Fibroblast of gingiva (primary cell): ENCODE measurements around the gene PPP6R2.
"Not testable (repeated sequence)": the region's sequence is repeated elsewhere in the genome, so short reads cannot be mapped to it uniquely, and the experiment has no call there.

Source experiments
- DNase-seq: peaks from one replicate; pipeline ENCODE4 v3.0.0-alpha.2; 2011; ENCODE audit warnings: low read depth

PPP6R2 gene

DNA sequence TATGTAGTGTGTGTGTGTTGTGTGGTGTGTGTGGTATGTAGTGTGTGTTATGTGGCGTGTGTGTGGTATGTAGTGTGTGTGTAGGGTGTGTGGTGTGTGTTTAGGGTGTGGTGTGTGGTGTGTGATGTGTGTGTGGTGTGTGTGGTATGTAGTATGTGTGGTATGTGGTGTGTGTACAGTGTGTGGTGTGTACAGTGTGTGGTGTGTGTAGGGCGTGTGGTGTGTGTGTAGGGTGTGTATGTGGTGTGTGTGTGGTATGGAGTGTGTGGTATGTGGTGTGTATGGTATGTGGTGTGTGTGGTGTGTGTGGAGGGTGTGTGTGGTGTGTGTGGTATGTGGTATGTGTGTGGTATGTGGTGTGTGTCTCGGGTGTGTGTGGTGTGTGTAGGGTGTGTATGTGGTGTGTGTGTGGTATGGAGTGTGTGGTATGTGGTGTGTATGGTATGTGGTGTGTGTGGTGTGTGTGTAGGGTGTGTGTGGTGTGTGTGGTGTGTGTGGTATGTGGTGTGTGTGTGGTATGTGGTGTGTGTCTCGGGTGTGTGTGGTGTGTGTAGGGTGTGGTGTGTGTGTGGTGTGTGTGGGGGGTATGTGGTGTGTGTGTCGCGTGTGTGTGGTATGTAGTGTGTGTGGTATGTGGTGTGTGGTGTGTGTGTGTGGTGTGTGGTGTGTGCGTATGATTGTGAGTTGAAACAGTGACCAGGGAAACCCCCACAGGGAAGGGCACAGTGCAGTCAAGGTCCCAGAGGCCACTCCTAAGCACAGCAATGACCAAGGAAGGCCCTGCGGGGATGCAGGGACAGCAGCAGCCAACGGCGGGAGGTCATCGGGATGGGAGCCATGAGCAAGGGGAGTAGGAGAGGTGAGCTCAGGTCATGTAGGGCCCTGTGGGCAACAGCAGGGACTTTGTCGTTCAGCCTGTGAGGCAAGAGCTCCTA lies 2.9 kb upstream of the PPP6R2 start:
- no peak for DNase-seq

DNA sequence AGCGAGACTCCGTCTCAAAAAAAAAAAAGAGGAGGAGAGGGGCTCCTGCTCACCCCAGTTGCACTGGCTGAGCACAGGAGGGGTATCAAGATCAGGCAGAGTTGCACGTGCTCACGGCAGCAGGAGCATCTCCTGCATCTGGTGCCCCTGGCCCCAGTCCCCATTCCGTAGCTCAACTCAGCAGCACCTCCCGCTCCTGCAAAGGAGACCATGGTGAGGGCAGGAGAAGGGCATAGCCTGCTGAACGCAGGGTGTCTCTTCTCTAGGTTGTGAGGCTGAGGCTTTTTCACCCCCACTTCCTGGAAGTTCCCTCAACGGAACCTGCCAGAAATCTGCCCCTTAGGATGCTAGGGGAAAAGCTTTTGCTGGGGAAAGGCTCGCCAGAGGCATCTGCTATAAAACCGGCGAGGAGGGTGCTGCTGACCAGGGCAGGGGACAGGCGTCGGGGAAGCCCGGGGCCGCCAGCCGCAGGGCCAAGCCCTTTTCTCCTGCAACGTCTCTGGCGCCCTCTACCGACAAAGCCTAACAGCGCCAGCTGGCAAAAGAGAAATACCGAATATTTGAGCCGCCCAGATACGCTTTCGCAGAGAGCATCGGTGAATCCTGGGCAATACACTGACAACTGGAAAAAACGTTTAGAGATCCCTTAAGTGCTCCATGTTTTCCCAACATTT lies 1.0 kb upstream of the PPP6R2 start:
- DNase-seq, result peak; percentile 74

DNA sequence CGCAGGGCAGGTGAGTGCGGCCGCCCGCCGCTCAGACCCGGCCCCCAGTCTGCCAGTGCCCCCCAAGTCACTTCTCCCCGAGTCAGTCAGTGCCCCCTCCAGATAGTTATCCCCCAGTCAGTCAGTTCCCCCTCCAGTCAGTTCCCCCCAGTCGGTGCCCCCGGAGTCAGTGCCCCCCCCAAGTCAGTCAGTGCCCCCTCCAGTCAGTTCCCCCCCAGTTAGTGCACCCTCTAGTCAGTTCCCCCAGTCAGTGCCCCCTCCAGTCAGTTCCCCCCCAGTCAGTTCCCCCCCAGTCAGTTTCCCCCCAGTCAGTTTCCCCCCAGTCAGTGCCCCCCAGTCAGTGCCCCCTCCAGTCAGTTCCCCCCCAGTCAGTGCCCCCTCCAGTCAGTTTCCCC lies 411 bp downstream of the PPP6R2 start:
- no peak for DNase-seq

DNA sequence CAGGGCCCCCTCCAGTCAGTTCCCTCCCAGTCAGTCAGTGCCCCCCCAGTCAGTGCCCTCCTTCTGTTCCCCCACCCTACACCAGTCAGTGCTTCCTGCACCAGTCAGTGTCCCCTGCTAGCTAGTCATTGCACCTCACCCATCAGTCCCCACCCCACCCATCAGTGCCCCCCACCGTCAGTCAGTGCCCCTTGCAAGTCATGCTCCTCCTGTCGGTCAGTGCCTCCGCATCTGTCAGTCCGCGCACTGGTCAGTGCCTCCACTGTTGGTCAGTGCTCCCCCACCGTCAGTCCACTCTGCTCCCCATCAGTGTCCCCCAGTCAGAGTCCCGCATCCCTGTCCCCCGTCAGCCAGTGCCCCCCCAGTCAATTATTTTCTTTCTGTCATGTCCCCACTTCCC lies 3.3 kb downstream of the PPP6R2 start:
- DNase-seq, result no peak

DNA sequence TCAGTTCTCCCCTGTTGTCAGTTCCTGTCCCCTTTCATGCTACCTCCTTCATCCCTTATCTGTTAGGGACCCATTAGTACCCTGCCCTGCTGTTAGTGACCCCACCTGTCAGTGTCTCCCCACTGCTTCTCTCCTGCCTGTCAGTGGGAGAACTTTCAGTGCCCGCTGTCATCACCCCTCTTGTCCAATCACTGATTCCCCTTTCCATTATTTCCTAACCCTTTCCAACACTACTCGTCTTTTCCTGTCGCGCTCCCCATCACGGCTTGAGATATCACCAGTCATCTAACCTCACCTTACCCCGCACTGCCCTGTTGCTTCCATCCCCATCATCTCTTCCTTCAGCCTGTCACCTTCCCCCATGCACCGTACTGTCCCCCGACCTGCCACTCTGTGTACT lies 4.0 kb downstream of the PPP6R2 start:
- no peak for DNase-seq

DNA sequence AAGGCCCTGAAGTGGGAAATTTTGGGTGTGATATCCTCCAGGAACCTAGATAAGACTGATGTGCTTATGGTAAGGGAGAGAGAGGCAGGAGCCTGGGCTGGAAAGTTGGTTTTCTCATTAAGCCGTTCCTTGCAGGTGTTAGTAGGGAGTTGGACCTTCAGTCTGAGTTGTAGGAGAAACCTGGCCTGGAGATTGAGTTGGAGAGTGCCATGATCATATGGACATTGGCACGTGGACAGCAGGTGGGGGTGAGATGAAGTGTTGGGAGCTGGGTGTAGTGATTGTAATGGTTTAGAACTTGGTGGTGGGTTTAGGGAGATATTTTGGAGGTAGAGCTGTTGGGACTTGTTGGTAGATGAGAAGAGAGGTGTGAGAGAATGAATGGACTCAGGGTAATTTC lies 4.9 kb downstream of the PPP6R2 start:
- DNase-seq, result no peak

DNA sequence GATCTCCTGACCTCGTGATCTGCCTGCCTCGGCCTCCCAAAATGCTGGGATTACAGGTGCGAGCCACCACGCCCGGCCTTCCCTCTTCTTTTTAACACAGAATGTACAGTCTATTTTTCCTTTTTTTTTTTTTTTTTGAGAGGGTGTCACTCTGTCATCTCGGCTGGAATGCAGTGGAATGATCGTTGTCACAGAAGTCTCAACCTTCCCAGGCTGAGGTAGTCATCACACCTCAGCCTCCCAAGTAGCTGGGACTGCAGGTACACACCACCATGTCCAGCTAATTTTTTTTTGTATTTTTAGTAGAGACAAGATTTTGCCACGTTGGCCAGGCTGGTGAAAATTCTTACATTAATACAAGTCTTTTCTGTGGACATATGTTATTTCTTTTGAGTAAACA lies 13.1 kb downstream of the PPP6R2 start:
- DNase-seq, result no peak

DNA sequence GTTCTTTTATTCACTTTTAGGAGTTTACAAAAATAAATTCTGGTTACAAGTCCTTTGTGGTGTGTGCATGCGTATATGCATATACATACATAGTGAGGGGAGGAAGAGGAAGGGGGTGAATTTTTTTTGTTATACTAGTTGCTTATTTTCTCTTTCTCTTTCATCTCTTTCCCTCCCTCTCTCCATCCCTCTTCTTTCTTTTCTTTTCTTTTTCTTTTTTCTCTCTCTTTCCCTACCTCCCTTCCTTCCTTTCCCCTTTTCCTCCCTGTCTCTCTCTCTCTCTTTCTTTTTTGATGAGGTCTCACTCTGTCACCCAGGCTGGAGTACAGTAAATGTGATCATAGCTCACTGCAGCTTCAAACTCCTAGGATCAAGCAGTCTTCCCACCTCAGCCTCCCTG lies 14.1 kb downstream of the PPP6R2 start:
- DNase-seq, result no peak

DNA sequence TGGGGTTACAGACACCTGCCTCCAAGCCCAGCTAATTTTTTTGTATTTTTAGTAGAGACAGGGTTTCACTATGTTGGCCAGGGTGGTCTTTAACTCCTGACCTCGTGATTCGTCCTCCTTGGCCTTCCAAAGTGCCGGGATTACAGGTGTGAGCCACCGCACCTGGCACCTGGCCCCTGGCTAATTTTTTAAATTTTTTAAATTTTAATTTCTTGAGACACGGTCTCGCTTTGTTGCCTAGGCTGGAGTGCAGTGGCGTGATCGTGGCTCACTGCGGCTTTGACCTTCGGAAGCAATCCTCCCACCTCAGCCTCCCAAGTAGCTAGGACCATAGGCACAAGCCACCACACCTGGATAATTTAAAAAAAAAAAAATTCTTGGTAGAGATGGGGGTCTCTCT lies 14.6 kb downstream of the PPP6R2 start:
- no peak for DNase-seq

DNA sequence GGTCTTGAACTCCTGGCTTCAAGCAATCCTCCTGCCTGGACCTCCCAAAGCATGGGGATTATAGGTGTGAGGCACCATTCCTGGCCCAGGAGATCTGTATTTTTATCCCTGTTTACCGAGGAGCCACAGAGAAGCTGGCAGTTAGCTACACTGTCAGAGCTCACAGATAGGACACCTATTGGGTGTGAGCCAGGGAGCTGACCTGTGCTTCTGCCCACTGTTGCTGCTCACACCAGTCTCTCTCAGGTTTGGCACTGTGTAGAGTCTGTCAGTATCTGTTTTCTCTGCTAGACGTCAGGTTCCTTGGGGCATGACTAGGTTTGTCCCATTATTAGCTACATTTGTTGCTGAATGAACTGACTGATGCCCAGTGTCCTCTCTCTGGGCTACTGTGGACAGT lies 17.5 kb downstream of the PPP6R2 start:
- no peak for DNase-seq

DNA sequence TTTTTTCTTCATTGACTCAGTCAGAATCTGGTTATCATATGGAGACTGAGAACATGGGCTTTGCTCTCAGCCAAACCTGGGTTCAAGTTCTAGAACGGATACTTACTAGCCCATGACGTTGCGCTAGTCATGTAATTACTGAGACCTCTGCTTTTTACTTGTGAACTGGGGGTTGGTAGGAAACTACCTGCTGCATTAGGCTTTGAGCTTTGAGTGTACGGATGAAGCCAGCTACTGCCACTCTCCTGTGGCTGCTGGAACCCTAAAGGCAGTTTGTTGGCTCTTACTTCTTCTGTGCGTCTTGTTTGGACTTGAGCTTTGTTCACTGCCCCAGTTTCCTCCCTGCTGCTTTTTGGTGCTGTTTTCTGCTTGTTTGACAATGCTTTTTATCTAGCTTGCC lies 18.1 kb downstream of the PPP6R2 start:
- DNase-seq, result no peak

DNA sequence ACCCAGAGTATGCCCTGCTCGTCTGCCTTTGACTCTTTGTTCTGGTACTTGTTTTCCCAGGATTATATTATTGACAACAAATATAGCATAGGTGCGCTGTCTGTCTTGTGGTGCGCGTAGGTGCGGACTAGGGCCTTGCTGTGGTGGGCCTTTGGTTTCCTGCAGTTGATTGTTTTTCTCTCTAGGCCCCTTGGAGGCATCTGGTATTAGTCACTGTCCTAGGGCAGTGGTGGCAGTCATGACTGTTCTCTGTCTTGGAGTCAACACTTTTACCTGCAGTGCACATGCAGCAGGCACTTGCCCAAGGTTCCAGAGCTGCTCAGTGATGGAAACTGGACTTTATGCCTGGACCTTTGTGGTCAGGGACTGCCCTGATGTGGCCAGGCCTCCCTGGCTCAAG lies 18.6 kb downstream of the PPP6R2 start:
- DNase-seq, result no peak

DNA sequence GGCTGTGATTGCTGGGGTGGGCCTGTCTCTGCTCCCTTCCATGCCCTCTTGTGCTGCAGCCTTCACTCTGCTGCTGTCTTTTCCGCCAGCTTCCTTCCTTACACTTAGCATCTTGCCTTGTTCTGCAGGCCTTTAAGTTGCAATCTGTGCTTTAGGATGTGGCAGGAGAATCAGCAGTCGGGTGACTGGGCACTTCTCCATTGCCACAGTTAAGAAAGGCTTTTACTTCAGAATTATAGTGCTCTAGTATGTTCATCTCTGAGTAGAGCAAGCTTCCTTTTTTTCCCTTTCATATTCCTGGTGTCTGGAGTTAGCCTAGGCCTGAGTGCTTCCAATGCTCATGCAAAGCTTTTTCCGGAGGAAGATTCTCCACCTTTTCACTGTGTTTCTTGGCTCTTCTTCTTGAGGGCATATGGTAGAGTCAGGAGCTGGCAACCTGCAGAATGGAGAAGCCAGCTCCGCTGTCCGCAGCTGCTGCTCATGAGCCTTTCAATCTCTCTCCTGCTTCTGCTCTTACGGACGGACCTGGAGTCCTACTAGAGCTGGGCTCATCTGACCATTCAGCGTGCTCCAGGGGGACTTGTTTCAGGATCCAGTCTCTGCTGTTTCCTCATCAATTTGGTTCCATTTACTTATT lies 20.2 kb downstream of the PPP6R2 start:
- no peak for DNase-seq

DNA sequence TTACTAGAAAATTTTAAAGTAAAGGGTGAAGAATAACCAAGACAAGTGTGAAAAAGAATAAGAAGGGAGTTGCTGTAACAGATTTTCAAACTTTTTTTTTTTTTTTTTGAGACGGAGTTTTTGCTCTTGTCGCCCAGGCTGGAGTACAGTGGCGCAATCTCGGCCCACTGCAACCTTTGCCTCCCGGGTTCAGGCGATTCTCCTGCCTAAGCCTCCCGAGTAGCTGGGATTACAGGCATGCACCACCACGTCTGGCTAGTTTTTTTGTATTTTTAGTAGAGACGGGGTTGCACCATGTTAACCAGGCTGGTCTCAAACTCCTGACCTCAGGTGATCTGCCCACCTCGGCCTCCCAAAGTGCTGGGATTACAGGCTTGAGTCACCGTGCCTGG lies 20.7 kb downstream of the PPP6R2 start:
- DNase-seq, result not testable (repeated sequence)

DNA sequence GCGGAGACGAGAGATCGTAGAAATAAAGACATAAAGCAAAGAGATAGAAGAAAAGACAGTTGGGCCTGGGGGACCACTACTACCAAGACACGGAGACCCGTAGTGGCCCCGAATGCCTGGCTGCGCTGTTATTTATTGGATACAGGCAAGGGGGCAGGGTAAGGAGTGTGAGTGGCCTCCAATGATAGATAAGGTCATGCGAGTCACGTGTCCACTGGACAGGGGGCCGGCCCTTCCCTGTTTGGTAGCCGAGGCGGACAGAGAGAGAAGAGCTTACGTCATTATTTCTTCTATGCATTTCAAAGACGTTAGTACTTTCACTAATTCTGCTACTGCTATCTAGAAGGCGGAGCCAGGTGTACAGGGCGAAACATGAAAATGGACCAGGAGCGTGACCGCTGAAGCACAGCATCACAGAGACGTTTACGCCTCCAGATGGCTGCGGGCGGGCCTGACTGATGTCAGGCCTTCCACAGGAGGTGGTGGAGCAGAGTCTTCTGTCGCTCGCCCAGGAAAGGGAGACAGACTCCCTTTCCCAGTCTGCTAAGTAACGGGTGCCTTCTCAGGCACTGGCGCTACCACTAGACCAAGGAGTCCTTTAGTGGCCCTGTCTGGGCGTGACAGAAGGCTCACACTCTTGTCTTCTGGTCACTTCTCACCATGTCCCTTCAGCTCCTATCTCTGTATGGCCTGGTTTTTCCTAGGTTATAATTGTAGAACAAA lies 24.8 kb downstream of the PPP6R2 start:
- DNase-seq, result no peak

DNA sequence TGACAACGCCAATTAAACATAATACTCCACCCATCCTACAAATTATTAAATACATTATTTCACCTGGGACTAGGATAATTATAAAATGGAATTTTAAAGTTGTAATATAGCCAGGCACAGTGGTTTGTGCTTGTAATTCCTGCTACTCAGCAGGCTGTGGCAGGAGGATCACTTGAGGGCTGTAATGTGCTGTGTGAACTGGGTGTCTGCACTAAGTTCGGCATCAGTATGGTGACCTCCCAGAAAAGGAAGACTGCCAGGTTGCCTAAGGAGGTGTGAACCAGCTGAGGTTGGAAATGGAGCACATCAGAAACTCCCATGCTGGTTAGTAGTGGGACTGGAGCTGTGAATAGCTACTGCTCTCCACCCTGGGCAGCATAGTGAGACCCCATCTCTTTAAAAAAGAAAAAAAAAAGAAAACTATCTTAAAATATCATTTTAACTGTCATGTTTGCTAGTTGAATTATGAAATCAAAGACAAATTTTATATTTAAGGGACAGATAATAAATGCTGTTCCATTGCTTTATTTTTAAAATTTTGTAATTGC lies 28.0 kb downstream of the PPP6R2 start:
- DNase-seq, result no peak

DNA sequence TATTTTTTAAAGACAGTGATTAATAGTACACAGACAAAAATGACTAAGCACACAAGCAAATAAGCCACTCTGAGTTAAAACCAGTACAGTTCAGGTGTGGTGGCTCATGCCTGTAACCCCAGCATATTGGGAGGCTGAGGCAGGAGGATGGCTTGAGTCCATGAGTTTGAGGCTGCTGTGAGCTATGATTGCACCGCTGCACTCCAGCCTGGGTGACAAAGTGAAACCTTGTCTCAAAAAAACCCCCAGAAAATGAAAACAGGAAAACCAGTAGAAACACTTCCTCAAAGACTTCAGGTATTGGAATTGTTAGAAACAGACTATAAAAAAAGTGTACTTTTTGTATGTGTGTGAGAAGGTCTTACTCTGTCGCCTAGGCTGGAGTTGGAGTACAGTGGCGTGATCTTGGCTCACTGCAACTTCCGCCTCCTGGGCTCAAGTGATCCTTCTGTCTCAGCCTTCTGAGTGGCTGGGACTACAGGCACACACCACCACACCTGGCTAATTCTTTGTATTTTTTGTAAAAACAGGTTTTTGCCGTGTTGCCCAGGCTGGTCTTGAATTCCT lies 33.0 kb downstream of the PPP6R2 start:
- no peak for DNase-seq

DNA sequence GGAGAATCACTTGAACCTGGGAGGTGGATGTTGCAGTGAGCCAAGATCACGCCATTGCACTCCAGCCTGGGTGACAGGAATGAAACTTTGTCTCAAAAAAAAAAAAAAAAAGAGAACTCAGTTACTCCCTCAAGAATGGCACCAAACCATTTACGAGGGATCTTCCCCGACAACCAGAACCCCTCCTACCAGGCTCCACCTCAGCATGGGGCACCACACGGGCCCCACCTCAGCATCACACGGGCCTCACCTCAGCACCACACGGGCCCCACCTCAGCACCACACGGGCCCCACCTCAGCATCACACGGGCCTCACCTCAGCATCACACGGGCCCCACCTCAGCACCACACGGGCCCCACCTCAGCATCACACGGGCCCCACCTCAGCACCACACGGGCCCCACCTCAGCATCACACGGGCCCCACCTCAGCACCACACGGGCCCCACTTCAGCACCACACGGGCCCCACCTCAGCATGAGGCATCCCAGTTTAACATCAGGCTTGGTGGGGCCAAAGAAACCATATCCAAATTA lies 38.0 kb downstream of the PPP6R2 start:
- not testable (repeated sequence) for DNase-seq

DNA sequence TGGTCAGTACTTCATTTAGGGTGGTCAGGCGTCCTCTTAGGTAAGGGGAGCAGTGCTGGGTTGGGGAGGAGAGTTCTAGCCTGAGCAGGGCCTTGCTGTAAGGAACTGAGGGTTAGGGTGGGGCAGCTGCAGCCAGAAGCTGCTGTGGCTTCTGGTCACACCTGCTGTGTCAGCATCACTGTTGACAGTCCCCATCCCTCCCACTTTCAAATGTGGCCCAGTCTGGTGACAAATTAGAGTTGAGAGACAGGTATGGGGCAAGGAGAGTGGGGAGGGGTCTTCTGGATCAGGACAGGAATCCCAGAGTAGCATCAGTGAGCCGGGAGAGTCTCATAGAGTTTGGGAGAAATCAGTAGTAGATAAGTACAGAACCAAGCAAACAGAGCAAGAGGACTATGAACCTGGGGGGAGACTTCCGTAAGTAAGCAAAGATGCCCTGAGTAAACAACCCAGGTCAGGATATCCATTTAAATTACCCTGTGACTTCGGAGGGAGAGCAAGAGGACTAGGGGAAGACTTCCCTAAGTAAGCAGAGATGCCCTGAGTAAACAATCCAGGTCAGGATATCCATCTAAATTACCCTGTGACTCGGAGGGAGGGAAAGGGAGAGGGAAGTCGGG lies 53.7 kb downstream of the PPP6R2 start:
- DNase-seq, result no peak

DNA sequence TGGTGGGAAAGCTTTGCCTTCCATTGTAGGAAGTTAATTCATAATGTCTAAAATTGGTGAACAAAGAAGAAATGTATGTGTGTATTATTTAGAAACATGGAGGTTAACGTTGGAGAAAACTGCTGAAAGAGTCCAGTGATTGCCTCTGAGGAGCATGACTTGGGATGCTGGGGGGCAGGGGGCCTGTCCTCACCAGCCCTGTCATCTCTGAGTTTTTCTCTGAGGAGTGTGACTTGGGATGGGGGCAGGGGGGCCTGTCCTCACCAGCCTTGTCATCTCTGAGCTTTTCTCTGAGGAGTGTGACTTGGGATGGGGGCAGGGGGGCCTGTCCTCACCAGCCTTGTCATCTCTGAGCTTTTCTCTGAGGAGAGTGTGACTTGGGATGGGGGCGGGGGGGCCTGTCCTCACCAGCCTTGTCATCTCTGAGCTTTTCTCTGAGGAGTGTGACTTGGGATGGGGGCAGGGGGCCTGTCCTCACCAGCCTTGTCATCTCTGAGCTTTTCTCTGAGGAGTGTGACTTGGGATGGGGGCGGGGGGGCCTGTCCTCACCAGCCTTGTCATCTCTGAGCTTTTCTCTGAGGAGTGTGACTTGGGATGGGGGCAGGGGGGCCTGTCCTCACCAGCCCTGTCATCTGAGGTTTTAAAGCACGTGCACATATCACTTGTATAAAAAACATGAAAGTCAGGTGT lies 54.4 kb downstream of the PPP6R2 start:
- DNase-seq, result not testable (repeated sequence)
